Lung (tissue), 12 donors: ENCODE measurements around the gene NDE1. TPM values are rescaled to one million over a fixed set of nuclear protein-coding genes. Genes with fewer than 3 reads are reported as not detected.
"Not testable (repeated sequence)": the region's sequence is repeated elsewhere in the genome, so short reads cannot be mapped to it uniquely, and the experiment has no call there.

Experiments used
- ATAC-seq: fragments of 200-7000 bp; cut with Tn5 transposase; one replicate; pipeline ENCODE4 v1.9.1; 2020; ENCODE audit warnings: moderate number of reproducible peaks; ENCODE audit not compliant: insufficient read depth, low FRiP score
- DNase-seq, 3 donors: peaks; one replicate each; pipeline ENCODE4 v3.0.0-alpha.2; 2013 to 2017
- H3K27ac ChIP-seq, 2 donors: one replicate each; pipeline ENCODE4 v1.5.1; 2013; ENCODE audit warnings: mild to moderate bottlenecking in 2 of 2, moderate library complexity in 2 of 2, control low read depth in 1 of 2, inconsistent platforms in 1 of 2, low read depth in 1 of 2, low read length in 1 of 2
- H3K27me3 ChIP-seq, 3 donors: one replicate each; pipeline ENCODE4 v1.5.1; 2013; ENCODE audit warnings: low read length in 2 of 3; ENCODE audit not compliant: control insufficient read depth in 3 of 3, insufficient read depth in 3 of 3
- H3K36me3 ChIP-seq, 4 donors: one replicate each; pipeline ENCODE4 v1.5.1; 2013; ENCODE audit warnings: low read length in 4 of 4, mild to moderate bottlenecking in 1 of 4, moderate library complexity in 1 of 4; ENCODE audit not compliant: control insufficient read depth in 4 of 4, insufficient read depth in 4 of 4
- H3K4me1 ChIP-seq, 5 donors: one replicate each; pipeline ENCODE4 v1.5.1; 2013; ENCODE audit warnings: low read length in 5 of 5, mild to moderate bottlenecking in 2 of 5, moderate library complexity in 1 of 5; ENCODE audit not compliant: control insufficient read depth in 5 of 5, insufficient read depth in 5 of 5
- H3K4me3 ChIP-seq: one replicate; pipeline ENCODE4 v1.5.1; 2013; ENCODE audit warnings: mild to moderate bottlenecking, control low read depth, moderate library complexity
- H3K9ac ChIP-seq, 2 donors: one replicate each; pipeline ENCODE4 v1.5.1; 2013; ENCODE audit warnings: low read length in 2 of 2, control low read depth in 1 of 2; ENCODE audit not compliant: insufficient read depth in 1 of 2
- H3K9me3 ChIP-seq, 4 donors: one replicate each; pipeline ENCODE4 v1.5.1; 2013; ENCODE audit warnings: low read length in 3 of 4, mild to moderate bottlenecking in 1 of 4, moderate library complexity in 1 of 4; ENCODE audit not compliant: control insufficient read depth in 4 of 4, insufficient read depth in 3 of 4
- CTCF ChIP-seq: IDR thresholded peaks from 2 replicates; pipeline ENCODE4 v1.5.1; 2012; ENCODE audit warnings: mild to moderate bottlenecking; ENCODE audit errors: control extremely low read depth, extremely low read depth
- WGBS, 2 donors: extraction: QIAGEN DNeasy Blood & Tissue Kit; methylation state at CpG; one replicate each; pipeline ENCODE4 v1.1.7; 2013; 5-methylcytosine and 5-hydroxymethylcytosine counted together
- polyA plus RNA-seq, 2 donors: library from polyadenylated mRNA; stranded (reverse); fragments of 200-250 nt; gene quantifications; one replicate each; pipeline ENCODE4 v1.2.1, GENCODE V29; 2013
- total RNA-seq, 2 donors: library from RNA; depleted of rRNA in 1 of 2; stranded (reverse); fragments of >200 nt in 1 of 2; gene quantifications; one replicate each; pipeline ENCODE4 v1.2.1, GENCODE V29; 2014 to 2021
- donor health status: control.
- donor health status: control.
- donor health status: Bipolar disorder and iron deficiency.
- donor health status: healthy.
- donor health status: DM: yes; HTN: yes; CAD: no.

NDE1 gene
- total and polyA plus RNA-seq, 4 donors = 7.4 to 46.8 (median 22.5) TPM

DNA sequence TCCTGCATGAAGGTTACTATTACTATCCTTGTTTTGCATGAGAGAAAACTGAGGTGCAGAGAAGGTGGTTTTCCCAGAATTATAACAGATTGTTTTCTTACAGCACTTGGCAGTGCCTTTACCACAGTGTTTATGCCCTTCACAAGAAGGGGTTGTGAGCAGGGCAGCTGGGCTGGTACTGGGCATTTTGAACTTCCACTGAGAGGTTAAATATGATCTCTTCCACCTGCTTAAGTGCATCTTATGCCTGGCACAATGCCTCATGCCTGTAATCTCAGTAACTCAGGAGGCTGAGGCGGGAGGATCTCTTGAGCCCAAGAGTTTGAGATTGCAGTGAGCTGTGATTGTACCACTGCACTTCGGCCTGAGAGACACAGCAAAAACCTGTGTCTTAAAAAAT lies 36.2 kb downstream of the NDE1 start:
- H3K4me1 ChIP-seq = peaks cover 0 to 2% (median 0%) of the 10 kb centered on the region in 5 donors
- TF ChIP-seq CTCF = no peak
- H3K36me3 ChIP-seq = peaks cover 11 to 48% (median 27%) of the 10 kb centered on the region in 4 donors
- 77 to 96% methylated on average over 2 of the region's 2 CpGs for WGBS, 2 donors
- ATAC-seq (no peak), DNase-seq (no peak)
- H3K9me3 ChIP-seq = no peaks in the 10 kb centered on the region
- no peak overlapping the region for H3K9ac ChIP-seq
- no peak overlapping the region for H3K27ac ChIP-seq
- H3K27me3 ChIP-seq = no peaks in the 10 kb centered on the region
- H3K4me3 ChIP-seq = no peak overlapping the region

DNA sequence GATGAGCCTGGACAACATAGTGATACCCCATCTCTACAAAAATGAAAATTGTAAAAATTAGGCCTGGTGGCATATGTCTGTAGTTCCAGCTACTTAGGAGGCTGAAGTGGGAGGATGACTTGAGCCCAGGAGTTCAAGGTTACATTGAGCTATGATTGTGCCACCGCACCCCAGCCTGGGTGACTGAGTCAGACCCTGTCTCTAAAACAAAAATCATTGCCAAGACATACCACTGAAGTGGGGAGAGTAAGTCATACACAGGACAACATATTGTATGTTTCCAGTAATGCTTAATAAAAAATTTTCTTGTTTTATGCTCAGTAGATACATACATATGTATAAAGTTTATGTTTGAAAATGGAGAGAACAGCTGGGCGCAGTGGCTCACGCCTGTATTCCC lies 39.2 kb downstream of the NDE1 start:
- no peak for ATAC-seq

DNA sequence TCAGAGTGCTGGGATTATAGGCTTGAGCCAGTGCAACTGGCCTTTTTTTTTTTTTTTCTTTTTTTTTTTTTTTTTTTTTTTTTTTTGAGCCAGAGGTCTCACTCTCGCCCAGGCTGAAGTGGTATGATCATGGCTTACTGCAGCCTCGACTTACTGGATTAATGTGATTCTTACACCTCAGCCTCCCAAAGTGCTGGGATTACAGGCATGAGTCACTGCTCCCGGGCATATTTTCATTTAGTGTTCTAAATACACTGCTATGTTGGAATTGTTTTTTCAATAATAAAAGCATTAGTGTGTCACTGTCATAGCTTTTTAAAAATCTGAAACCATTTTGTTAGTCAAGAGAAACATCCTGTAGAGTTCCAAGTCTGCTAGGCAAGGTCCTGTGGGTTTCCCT lies 40.3 kb downstream of the NDE1 start:
- 92 to 94% methylated on average over 3 of the region's 3 CpGs for WGBS, 2 donors
- ATAC-seq = no peak
- Histone ChIP-seq H3K9ac (no peak overlapping the region), H3K4me1 (peaks cover 0 to 2% (median 0%) of the 10 kb centered on the region in 5 donors), H3K27ac (no peak overlapping the region), H3K27me3 (no peaks in the 10 kb centered on the region), H3K9me3 (no peaks in the 10 kb centered on the region), H3K4me3 (no peak overlapping the region), H3K36me3 (peaks cover 18 to 52% (median 46%) of the 10 kb centered on the region in 4 donors)
- no peak for TF ChIP-seq CTCF
- DNase-seq = no peak

More for the DNA sequence above, 39.2 kb downstream of the NDE1 start:
- no peak for TF ChIP-seq CTCF
- no peaks in the 10 kb centered on the region for H3K27me3 ChIP-seq
- H3K9me3 ChIP-seq = no peaks in the 10 kb centered on the region
- peaks cover 0 to 2% (median 0%) of the 10 kb centered on the region in 5 donors for H3K4me1 ChIP-seq
- WGBS, 2 donors = 98 to 100% methylated on average over 3 of the region's 3 CpGs
- no peak overlapping the region for H3K9ac ChIP-seq
- H3K36me3 ChIP-seq = peaks cover 19 to 52% (median 42%) of the 10 kb centered on the region in 4 donors
- DNase-seq = no peak
- H3K27ac ChIP-seq = no peak overlapping the region
- no peak overlapping the region for H3K4me3 ChIP-seq

- ATAC-seq (no peak), DNase-seq (no peak)
- Histone ChIP-seq H3K9ac (no peak overlapping the region), H3K27me3 (no peaks in the 10 kb centered on the region), H3K4me3 (no peak overlapping the region), H3K27ac (no peak overlapping the region), H3K36me3 (peaks cover 16 to 52% (median 43%) of the 10 kb centered on the region in 4 donors), H3K4me1 (peaks cover 0 to 2% (median 0%) of the 10 kb centered on the region in 5 donors), H3K9me3 (no peaks in the 10 kb centered on the region)
- TF ChIP-seq CTCF = no peak
- WGBS, 2 donors = 94 to 97% methylated on average over 10 of the region's 10 CpGs
Measured at GRCh38 chr16:15691046-15691445, 41.0 kb downstream of the NDE1 start.

DNA sequence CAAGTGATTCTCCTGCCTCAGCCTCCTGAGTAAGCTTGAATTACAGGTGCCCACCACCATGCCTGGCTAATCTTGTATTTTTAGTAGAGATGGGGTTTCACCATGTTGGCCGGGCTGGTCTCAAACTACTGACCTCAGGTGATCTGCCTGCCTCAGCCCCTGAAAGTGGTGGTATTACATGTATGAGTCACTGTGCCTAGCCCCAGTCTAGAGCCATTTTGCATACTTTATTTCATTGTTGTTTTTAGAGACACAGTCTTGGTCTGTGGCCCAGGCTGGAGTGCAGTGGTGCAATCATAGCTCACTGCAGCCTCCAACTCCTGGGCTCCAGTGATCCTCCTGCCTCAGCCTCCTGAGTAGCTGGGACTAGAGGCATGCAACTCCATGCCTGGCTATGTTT lies 42.5 kb downstream of the NDE1 start:
- not testable (repeated sequence) for H3K27ac ChIP-seq, ATAC-seq, H3K4me3 ChIP-seq, H3K27me3 ChIP-seq, DNase-seq, H3K9ac ChIP-seq, H3K4me1 ChIP-seq, H3K9me3 ChIP-seq
- H3K36me3 ChIP-seq = peaks cover 26 to 52% (median 47%) of the 10 kb centered on the region in 4 donors
- WGBS, 2 donors = 94 to 95% methylated on average over 1 of the region's 1 CpG
